ENCODE data around the gene NME2.

- TF ChIP-seq CTCF (IDR thresholded peaks at IDR 0.05; ENCODE audit: borderline replicate concordance, extremely low read depth, low read length, poor library complexity, severe bottlenecking) = peak; percentile 31
- no peak for TF ChIP-seq EZH2 (IDR thresholded peaks at IDR 0.05; ENCODE audit: borderline replicate concordance, low read depth, low read length, severe bottlenecking)
These were observed at the start of gene NME2 for GRCh38 chr17:51166198-51166986.

Data from DND-41 (cell line).